Measurements from ENCODE around the gene MCEMP1.

DNA sequence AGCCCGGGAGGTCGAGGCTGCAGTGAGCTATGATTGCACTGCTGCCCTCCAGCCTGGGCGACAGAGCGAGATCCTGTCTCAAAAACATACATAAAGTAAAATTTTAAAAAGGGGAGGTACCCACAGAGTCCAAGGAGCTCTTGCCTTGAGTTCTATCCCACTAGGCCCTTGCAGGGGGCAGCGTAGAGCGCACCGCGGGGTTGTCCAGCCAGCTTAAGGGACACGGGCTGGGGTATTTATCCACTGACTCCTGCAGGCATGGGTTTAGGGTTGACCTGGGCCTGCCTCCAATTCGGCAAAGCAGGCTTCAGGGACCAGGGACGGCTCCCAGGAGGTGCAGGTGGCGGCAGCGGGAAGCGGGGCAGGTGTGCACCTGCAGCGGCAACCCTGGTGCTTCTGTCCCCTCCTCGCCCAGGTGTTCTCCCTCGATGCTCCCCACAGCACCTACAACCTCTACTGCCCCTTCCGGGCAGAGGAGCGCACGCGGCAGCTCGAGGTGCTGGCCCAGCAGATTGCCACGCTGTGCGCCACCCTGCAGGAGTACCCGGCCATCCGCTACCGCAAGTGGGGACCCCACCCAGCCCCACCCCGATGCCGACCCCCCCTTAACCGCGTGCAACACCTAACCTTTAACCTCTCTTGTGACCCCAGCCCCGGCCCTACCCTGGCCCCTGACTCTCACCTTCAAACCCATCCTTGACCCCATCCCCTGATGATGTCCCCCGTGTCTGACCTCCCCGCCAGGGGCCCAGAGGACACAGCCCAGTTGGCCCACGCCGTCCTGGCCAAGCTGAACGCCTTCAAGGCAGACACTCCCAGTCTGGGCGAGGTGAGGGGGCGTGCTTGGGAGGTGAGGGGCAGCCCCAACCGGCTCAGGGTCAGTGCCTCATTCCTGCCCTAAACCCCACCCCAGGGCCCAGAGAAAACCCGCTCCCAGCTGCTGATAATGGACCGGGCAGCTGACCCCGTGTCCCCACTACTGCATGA lies 35.3 kb upstream of the MCEMP1 start:
- TF ChIP-seq TAF1 (IDR thresholded peaks at IDR 0.05; ENCODE audit: borderline replicate concordance, insufficient read depth, low read length): no peak
- no peak for TF ChIP-seq SIN3A (IDR thresholded peaks at IDR 0.05; ENCODE audit: borderline replicate concordance, insufficient read depth, low read length)

All from PFSK-1 (cell line).